Transverse colon (tissue), 4 donors: ENCODE data around the gene SEMA5B. TPM values are rescaled to one million over a fixed set of nuclear protein-coding genes. Genes with fewer than 3 reads are reported as not detected.

ENCODE experiments used
- DNase-seq: peaks from one replicate; pipeline ENCODE4 v3.0.0-alpha.2; 2019
- H3K27ac ChIP-seq, 4 donors: fragments of 200-600 bp; sonication (generic); 2 replicates each; pipeline ENCODE4 v1.5.1; 2016 to 2018; ENCODE audit warnings: inconsistent platforms in 4 of 4
- H3K27me3 ChIP-seq: fragments of 200-600 bp; sonication (generic); 2 replicates; pipeline ENCODE4 v1.5.1; 2017; ENCODE audit warnings: inconsistent platforms
- H3K36me3 ChIP-seq, 4 donors: fragments of 200-600 bp; sonication (generic); 2 replicates each; pipeline ENCODE4 v1.5.1; 2017 to 2019; ENCODE audit warnings: inconsistent platforms in 4 of 4
- H3K4me1 ChIP-seq, 4 donors: fragments of 200-600 bp; sonication (generic); 2 replicates each; pipeline ENCODE4 v1.5.1; 2017 to 2020; ENCODE audit warnings: inconsistent platforms in 4 of 4
- H3K4me3 ChIP-seq, 4 donors: fragments of 200-600 bp; sonication (generic); 1 replicate in 1 of 4; 2 replicates in 3 of 4; pipeline versions ENCODE4 v1.5.1 to v1.6.1; 2017 to 2019; ENCODE audit warnings: inconsistent platforms in 4 of 4
- H3K9me3 ChIP-seq, 2 donors: fragments of 200-600 bp; sonication (generic); 2 replicates each; pipeline ENCODE4 v1.5.1; 2017 to 2019; ENCODE audit warnings: inconsistent platforms in 2 of 2
- CTCF ChIP-seq, 5 experiments: fragments of 200-600 bp in 3 of 5; fragments of 450-650 bp in 2 of 5; sonication (generic) in 3 of 5; IDR thresholded peaks; 1 replicate in 2 of 5; 2 replicates in 3 of 5; pipeline ENCODE4 v1.5.1; 2016 to 2017; ENCODE audit warnings: antibody characterized with exemption in 5 of 5, inconsistent platforms in 3 of 5, mild to moderate bottlenecking in 2 of 5, moderate library complexity in 1 of 5
- EP300 ChIP-seq: sonication (generic); formaldehyde crosslinking; IDR thresholded peaks from one replicate; pipeline ENCODE4 v1.6.1; 2017; ENCODE audit warnings: antibody characterized with exemption, low read depth
- POLR2A ChIP-seq: fragments of 450-650 bp; IDR thresholded peaks from one replicate; pipeline ENCODE4 v1.6.1; 2016; ENCODE audit warnings: antibody characterized with exemption, mild to moderate bottlenecking, moderate library complexity
- POLR2AphosphoS5 ChIP-seq, 3 donors: sonication (generic); formaldehyde crosslinking; IDR thresholded peaks; one replicate each; pipeline ENCODE4 v1.6.1; 2016; ENCODE audit warnings: antibody characterized with exemption in 3 of 3
- WGBS, 2 donors: methylation state at CpG; one replicate each; pipeline ENCODE4 v1.1.5; 2018; ENCODE audit warnings: low coverage in 1 of 2; 5-methylcytosine and 5-hydroxymethylcytosine counted together
- in situ Hi-C, 4 donors: fragments of 200-750 bp; cut with MboI; loops; one replicate each; pipeline versions ENCODE4 v1.15.0 to v1.15.1; 2017; ENCODE audit warnings: low sequenced_read_pairs in 3 of 4, low pct_ligation_motif_present in 1 of 4, low pct_unique_long_range_greater_than_20kb in 1 of 4
- intact Hi-C: fragments of 100-400 bp; cut with DNase I; formaldehyde crosslinking; loops from one replicate; pipeline ENCODE4 v1.15.1; 2023; ENCODE audit warnings: low total_unique reads
- total RNA-seq, 4 donors: library from RNA; depleted of rRNA; stranded (reverse); fragments of >200 nt; gene quantifications; one replicate each; pipeline ENCODE4 v1.1.0, GENCODE V29; 2016

SEMA5B gene
- total RNA-seq, 4 donors from 2014 or later: 0.16 to 1.4 (median 0.27) TPM; not detected in 1

GRCh38 chr3:122992133-122992532 is 35.4 kb downstream of the SEMA5B start:
- WGBS, 2 donors: 53% methylated on average over 6 of the region's 6 CpGs; no CpG with 5 or more reads in 1 of the 2 donors
- Histone ChIP-seq H3K4me1 (peaks cover 0 to 6% (median 0%) of the 10 kb centered on the region in 4 donors), H3K36me3 (no peaks in the 10 kb centered on the region), H3K9me3 (no peaks in the 10 kb centered on the region), H3K4me3 (no peak overlapping the region), H3K27me3 (peaks cover 11% of the 10 kb centered on the region), H3K27ac (no peak overlapping the region)
- in situ Hi-C loops: no loop called here
- no peak for DNase-seq
- TF ChIP-seq POLR2AphosphoS5 (IDR thresholded peaks at IDR 0.05) (no peak), CTCF (IDR thresholded peaks at IDR 0.05) (no peak), EP300 (no peak), POLR2A (no peak)
- intact Hi-C loops: no loop called here

- Histone ChIP-seq H3K27me3 (peaks cover 11% of the 10 kb centered on the region), H3K27ac (no peak overlapping the region), H3K4me3 (no peak overlapping the region), H3K9me3 (no peaks in the 10 kb centered on the region), H3K36me3 (no peaks in the 10 kb centered on the region), H3K4me1 (peaks cover 0 to 4% (median 0%) of the 10 kb centered on the region in 4 donors)
- in situ Hi-C loops: no loop called here
- 69 to 83% methylated on average over 5 to 8 of the region's 8 CpGs for WGBS, 2 donors
- intact Hi-C loops: no loop called here
- TF ChIP-seq POLR2A (no peak), POLR2AphosphoS5 (IDR thresholded peaks at IDR 0.05) (no peak), EP300 (no peak), CTCF (IDR thresholded peaks at IDR 0.05) (no peak)
- DNase-seq: no peak
Observed at GRCh38 chr3:122991236-122991985, 36.2 kb downstream of the SEMA5B start.

GRCh38 chr3:122989856-122990575 is 37.5 kb downstream of the SEMA5B start:
- in situ Hi-C loops (no loop called here), intact Hi-C loops (no loop called here)
- Histone ChIP-seq H3K36me3 (no peaks in the 10 kb centered on the region), H3K4me3 (no peak overlapping the region), H3K9me3 (no peaks in the 10 kb centered on the region), H3K27me3 (peaks cover 17% of the 10 kb centered on the region), H3K27ac (no peak overlapping the region), H3K4me1 (no peaks in the 10 kb centered on the region)
- WGBS, 2 donors: 60 to 76% methylated on average over 1 to 4 of the region's 4 CpGs
- DNase-seq: no peak
- TF ChIP-seq POLR2A (no peak), EP300 (no peak), CTCF (IDR thresholded peaks at IDR 0.05) (no peak), POLR2AphosphoS5 (IDR thresholded peaks at IDR 0.05) (no peak)

- Histone ChIP-seq H3K4me1 (no peaks in the 10 kb centered on the region), H3K4me3 (no peak overlapping the region), H3K27ac (no peak overlapping the region), H3K27me3 (peaks cover 17% of the 10 kb centered on the region), H3K36me3 (no peaks in the 10 kb centered on the region), H3K9me3 (no peaks in the 10 kb centered on the region)
- no peak for TF ChIP-seq CTCF (IDR thresholded peaks at IDR 0.05)
- no peak for TF ChIP-seq EP300
- no peak for TF ChIP-seq POLR2AphosphoS5 (IDR thresholded peaks at IDR 0.05)
- TF ChIP-seq POLR2A: no peak
- intact Hi-C loops (no loop called here), in situ Hi-C loops (no loop called here)
- DNase-seq: no peak
- WGBS, 2 donors: 51% methylated on average over 5 of the region's 5 CpGs; no CpG with 5 or more reads in 1 of the 2 donors
Observed at GRCh38 chr3:122988508-122988907, 39.1 kb downstream of the SEMA5B start.
